IPS DF 4.7 (cell line): ENCODE data around the gene CHKB.
"Not testable (repeated sequence)": the region's sequence is repeated elsewhere in the genome, so short reads cannot be mapped to it uniquely, and the experiment has no call there.

Source experiments
- DNase-seq: peaks from one replicate; pipeline ENCODE4 v3.0.0-alpha.2; 2013; ENCODE audit warnings: low spot score; ENCODE audit errors: extremely low read depth

Gene CHKB

GRCh38 chr22:50612528-50613221, 30.0 kb upstream of the CHKB start:
- DNase-seq, result no peak

DNA sequence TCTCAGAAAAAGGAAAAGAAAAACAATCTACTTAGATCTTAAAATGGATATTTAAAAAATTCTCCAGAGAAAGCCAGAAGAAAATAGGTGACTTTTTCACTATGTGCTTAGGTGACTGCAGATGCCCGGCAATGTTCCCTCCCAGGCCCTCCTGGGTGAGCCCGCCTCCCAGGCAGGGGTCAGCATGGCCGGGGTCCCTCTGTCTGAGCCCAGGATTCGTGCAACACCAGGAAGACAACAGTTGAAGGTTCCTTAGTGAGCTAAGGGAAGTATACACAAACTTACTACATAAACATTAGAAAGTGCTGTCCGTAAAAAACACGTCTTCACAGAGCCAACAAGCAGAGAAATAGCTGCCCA, 29.5 kb upstream of the CHKB start:
- no peak for DNase-seq

DNA sequence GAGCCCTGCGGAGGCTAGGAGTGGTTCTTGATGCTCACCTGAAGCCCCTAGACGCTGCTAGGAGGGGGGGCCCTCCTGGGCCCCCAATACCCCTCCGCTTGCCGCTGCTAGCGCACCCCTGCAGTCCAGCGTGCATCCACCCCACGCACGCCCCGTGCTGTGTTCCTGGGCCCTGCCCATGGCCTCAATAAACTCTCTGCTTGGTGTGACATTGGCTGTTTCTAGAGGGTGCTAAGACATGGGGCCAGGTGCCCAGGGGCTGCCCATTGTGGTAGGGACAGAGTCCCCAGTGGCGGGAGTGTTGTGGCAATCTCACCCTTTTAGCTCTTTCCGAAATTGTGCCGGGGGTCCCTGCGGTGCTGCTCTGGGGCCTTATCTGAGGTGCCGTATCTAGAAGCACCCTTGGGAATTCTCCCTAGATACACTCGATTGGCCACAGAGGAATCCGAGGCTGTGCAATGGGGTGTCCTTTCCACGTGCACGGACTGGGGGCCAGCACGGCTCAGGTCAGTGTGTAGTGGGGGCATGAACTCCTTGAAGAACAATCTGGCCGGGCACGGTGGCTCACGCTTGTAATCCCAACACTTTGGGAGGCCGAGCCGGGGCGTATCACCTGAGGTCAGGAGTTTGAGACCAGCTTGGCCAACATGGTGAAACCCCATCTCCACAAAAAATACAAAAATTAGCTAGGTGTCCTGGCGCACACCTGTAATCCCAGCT, 28.9 kb upstream of the CHKB start:
- DNase-seq, result no peak

GRCh38 chr22:50610581-50610980, 27.9 kb upstream of the CHKB start:
- DNase-seq, result no peak

GRCh38 chr22:50610041-50610451, 27.4 kb upstream of the CHKB start:
- DNase-seq, result no peak

GRCh38 chr22:50609599-50609998, 26.9 kb upstream of the CHKB start:
- no peak for DNase-seq

DNA sequence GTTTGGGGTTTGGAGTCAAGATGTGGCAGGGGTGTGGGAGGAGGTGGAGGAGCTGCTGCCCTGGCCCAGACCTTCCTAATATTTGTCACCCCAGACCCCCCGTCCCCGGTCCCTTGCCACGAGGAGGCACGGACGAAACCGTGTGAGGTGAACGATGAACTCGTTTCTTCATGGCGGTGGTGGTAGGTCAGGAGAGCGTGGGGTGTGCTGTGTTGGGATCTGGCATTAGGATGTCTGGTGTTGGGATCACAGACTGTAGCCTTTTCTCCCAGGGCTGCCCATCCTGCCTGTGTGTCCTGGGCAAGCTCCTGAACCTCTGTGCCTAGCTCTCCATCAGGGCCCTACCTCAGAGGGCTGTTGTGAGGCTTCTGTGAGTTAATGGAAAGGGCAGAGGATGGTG, 26.3 kb upstream of the CHKB start:
- DNase-seq, result no peak

DNA sequence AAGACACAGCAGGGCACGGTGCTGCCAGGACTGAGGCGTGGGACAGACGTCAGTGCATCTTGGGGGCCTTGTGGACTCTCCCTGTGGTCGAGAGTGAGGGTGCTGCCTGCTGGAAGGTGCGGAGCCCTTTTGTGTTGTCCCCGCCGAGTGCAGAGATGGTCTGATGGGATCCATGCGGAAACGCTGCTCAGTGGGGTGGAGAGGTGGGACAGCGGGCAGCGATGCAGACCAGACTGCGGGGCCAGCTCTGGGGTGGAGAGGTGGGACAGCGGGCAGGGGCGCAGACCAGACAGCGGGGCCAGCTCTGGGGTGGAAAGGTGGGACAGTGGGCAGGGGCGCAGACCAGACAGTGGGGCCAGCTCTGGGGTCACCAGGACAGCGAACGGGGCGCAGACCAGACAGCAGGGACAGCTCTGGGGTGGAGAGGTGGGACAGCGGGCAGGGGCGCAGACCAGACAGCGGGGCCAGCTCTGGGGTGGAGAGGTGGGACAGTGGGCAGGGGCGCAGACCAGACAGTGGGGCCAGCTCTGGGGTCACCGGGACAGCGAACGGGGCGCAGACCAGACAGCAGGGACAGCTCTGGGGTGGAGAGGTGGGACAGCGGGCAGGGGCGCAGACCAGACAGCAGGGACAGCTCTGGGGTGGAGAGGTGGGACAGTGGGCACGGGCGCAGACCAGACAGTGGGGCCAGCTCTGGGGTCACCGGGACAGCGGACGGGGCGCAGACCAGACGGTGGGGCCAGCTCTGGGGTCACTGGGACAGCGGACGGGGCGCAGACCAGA, 25.6 kb upstream of the CHKB start:
- DNase-seq, result not testable (repeated sequence)

GRCh38 chr22:50607659-50608020, 25.0 kb upstream of the CHKB start:
- no peak for DNase-seq

- DNase-seq, result no peak
Measured at GRCh38 chr22:50606946-50607658, 24.5 kb upstream of the CHKB start.

DNA sequence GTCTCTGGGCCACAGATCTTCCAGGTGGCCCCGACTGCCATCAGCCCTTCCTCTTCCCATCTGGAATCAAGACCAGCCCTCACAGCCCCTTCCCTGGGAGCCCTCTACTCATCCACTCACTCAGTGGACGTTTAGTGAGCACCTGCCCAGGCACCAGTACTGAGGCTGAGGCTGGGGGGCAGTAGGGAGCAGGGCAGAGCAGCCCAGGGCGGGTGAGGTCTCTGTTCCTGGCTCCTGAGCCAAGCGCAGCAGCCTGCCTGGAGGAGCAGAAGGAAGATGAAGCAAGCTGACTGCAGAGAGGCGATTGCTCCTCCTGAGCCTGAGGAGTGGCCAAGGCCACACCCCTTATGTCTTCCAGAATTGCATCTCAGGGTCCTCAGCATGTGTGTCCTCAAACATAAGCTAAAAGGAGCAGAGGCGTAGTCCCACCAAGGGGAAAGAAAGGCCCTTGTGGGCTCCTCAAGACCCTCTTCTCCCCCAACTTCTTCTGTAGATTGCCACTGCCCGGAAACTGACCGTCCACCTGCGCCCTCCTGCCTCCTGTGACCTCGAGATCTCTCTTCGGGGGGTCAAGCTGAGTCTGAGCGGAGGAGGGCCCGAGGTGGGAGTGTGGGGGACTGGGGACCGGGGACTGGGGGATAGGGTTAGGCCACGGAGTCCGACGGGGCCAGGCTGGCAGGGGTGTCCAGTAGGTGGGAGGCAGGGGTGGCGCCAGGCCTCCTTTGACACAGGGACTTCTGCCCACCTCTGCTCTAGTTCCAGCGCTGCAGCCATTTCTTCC, 23.7 kb upstream of the CHKB start:
- DNase-seq, result no peak

- DNase-seq, result no peak
Measured at GRCh38 chr22:50605613-50606074, 23.0 kb upstream of the CHKB start.

- no peak for DNase-seq
Measured at GRCh38 chr22:50605002-50605612, 22.5 kb upstream of the CHKB start.

GRCh38 chr22:50604256-50605001, 21.8 kb upstream of the CHKB start:
- DNase-seq, result no peak

DNA sequence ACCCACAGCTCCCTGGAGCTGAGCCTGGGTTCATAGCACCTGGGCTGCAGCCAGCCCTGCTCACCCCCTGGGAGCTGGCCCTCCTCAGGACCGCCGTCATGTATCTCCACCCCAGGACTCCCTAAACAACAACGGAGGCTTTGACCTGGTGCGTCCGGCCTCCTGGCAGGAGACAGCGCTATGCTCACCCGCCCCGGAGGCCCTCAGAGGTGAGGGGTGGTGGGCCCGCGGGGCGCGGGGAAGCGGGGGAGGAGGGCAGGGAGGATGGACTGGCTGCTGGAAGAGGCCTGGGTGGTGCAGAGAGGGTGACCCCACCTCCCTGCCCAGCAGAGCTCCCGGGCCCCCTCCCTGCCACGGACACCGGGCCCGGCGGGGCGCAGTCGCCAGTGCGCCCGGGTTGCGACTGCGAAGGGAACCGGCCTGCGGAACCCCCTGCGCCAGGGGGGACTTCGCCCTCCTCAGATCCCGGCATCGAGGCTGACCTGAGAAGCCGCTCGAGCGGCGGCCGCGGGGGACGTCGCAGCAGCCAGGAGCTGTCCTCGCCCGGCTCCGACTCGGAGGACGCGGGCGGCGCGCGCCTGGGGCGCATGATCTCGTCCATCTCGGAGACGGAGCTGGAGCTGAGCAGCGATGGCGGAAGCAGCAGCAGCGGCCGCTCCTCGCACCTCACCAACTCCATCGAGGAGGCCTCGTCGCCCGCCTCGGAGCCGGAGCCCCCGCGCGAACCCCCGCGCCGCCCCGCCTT, 21.0 kb upstream of the CHKB start:
- no peak for DNase-seq

- DNase-seq, result no peak
Measured at GRCh38 chr22:50602338-50602700, 19.7 kb upstream of the CHKB start.

GRCh38 chr22:50601669-50602337, 19.2 kb upstream of the CHKB start:
- DNase-seq, result no peak

- no peak for DNase-seq
Measured at GRCh38 chr22:50600967-50601668, 18.5 kb upstream of the CHKB start.
